Stimulated activated CD4-positive, alpha-beta T cell treated with anti-CD3 and anti-CD28 coated beads, Interleukin-4, amount 100 ng/mL, for 48 hours (primary cell): ENCODE results near the gene COL1A1.

ENCODE experiments used
- DNase-seq, 2 donors: peaks; one replicate each; pipeline ENCODE4 v3.0.0-alpha.2; 2020; ENCODE audit warnings: low read depth in 2 of 2

The COL1A1 gene

GRCh38 chr17:50154604-50155003, 46.8 kb downstream of the COL1A1 start:
- no peak for DNase-seq

- no peak for DNase-seq
These were observed 47.5 kb downstream of the COL1A1 start for GRCh38 chr17:50153650-50154575.

GRCh38 chr17:50152736-50153135, 48.7 kb downstream of the COL1A1 start:
- no peak for DNase-seq

GRCh38 chr17:50151937-50152547, 49.4 kb downstream of the COL1A1 start:
- no peak for DNase-seq

GRCh38 chr17:50151041-50151936, 50.1 kb downstream of the COL1A1 start:
- DNase-seq = peak; percentile 80 to 88

GRCh38 chr17:50150354-50151040, 50.9 kb downstream of the COL1A1 start, which contains the start of gene PPP1R9B:
PPP1R9B (minus strand) TSS chr17:50150677; CDS start chr17:50150513, 164 bp downstream.
- DNase-seq = no peak

- peak in 1 of 2 donors; percentile 52 for DNase-seq
These were observed 51.7 kb downstream of the COL1A1 start for GRCh38 chr17:50149417-50150353.

- no peak for DNase-seq
These were observed 52.4 kb downstream of the COL1A1 start for GRCh38 chr17:50149091-50149416.

- DNase-seq = peak; percentile 63 to 67
These were observed 53.0 kb downstream of the COL1A1 start for GRCh38 chr17:50148226-50149090.

GRCh38 chr17:50147841-50148225, 53.6 kb downstream of the COL1A1 start:
- DNase-seq = no peak

- no peak for DNase-seq
These were observed 54.3 kb downstream of the COL1A1 start for GRCh38 chr17:50146927-50147665.

- DNase-seq = no peak
These were observed 55.1 kb downstream of the COL1A1 start for GRCh38 chr17:50146230-50146926.

- no peak for DNase-seq
These were observed 55.8 kb downstream of the COL1A1 start for GRCh38 chr17:50145532-50146229.

- no peak for DNase-seq
These were observed 56.4 kb downstream of the COL1A1 start for GRCh38 chr17:50144845-50145531.

GRCh38 chr17:50144355-50144754, 57.1 kb downstream of the COL1A1 start:
- DNase-seq = no peak

- DNase-seq = no peak
These were observed 57.8 kb downstream of the COL1A1 start for GRCh38 chr17:50143461-50144176.
